ENCODE data around the gene SYNM.

GRCh38 chr15:99177679-99178078, 72.8 kb downstream of the SYNM start:
- TF ChIP-seq GATA2 (IDR thresholded peaks at IDR 0.05; ENCODE audit: low read depth, low read length) (no peak), GATA3 (IDR thresholded peaks at IDR 0.05; ENCODE audit: low read depth, low read length) (no peak)
